NCI-H1436 (cell line): ENCODE results near the gene VCX.
"Not testable (repeated sequence)": the region's sequence is repeated elsewhere in the genome, so short reads cannot be mapped to it uniquely, and the experiment has no call there.

ENCODE experiments used
- DNase-seq: peaks from one replicate; lab custom pipeline; 2025; lab: John Stamatoyannopoulos, UW

VCX gene

DNA sequence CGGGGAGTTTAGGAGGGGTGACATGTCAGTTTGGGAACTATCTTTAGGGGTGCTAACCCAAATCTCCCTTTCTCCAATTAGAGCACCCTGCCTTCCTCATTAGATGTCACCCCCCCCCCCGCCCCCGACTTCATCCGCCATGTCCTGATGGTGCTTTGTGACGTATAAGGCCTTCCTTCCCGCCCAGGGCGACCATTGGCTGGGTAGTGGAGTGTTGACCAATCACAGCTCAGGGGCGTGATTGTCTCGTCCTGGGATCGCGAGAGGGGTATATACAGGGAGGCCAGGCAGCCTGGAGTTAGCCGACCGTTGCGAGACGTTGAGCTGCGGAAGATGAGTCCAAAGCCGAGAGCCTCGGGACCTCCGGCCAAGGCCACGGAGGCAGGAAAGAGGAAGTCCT lies at the start of gene VCX:
Gene VCX, plus strand, starts transcription at position 301 of the 400 bp plus-strand sequence. Its CDS starts 33 bp downstream, at position 334.
- not testable (repeated sequence) for DNase-seq

DNA sequence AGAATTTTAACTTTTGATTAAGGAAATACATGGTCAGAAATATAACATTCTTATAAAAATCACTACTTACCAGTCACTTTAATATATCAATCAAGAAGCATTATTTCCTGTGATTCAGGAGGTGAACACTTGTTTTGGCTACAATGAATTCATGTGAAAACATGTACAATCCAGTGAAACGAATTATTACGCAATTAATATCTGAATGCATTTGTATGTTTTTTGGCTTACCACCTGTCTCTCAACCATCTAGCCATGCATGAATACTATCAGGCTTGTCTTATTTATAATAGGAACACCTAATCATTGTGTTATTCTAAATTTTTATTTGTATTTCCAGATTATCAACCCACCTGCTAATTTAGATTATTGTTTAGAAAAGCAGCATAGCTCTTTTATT lies 44.6 kb upstream of the VCX start:
- DNase-seq = no peak

DNA sequence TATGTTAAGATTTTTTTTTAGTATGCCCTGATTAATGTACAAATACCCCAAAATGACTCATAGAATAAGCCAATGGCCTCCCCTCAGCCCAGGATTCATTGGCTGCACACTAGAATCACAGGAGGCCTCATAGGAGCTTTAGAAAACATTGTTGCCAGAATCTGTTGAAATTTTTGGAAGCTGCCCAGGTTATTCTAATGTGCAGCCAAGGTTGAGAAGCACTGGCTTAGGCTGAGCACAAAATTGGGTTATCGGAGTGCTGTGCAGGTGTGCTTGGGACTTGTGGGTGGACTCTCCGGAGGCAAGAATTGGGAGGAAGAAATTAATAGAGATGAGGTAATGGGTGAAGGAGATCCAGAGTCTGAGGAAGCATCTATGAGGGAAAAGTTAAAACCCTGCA lies 41.3 kb upstream of the VCX start:
- DNase-seq = no peak

DNA sequence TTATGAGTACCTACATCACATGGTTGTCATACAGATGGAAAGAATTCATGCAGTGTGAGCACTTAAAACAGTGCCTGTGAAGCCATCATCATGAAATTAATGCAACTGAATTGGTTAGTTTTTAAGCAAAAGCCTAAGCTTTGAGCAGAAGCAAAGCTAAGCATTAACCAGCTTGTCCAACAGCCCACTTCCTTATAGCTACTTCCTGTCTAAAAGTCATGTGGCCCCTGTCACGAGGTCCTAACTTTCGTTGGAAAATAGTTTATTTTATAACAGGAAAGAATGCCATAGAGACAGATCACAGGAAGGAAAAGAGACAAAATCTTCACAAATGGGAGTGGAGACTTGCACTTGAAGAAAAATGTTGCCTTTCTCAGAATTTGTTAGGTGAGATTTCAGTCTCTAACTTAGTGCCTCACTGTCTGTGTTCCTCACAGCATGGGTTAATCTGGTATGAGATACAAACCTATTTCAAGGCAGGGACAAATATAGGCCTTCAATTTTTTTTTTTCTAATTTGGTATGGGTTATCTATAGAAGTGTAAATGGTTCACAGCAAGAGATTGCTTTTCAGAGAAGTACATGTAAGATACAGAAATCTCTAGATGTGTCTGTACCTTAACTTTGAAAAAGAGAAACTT lies 27.7 kb upstream of the VCX start:
- no peak for DNase-seq

DNA sequence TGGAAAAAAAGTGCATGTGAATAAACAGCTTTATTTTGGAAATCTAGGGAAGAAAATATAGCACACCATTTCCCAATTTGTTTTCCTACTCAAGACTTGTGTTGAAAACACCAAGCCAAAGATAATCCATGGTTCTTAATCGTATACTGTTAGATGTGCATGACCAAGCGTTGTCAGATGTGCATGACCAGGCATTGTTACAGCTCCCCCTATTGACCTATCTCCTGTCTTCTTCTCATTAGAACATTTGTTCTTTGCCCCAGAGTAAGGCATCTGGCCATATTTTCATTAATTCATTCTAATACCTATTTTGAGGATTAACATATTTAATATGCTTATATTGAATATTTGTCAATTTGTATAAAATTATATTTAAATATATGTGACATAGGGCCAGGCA lies 14.4 kb upstream of the VCX start:
- no peak for DNase-seq

DNA sequence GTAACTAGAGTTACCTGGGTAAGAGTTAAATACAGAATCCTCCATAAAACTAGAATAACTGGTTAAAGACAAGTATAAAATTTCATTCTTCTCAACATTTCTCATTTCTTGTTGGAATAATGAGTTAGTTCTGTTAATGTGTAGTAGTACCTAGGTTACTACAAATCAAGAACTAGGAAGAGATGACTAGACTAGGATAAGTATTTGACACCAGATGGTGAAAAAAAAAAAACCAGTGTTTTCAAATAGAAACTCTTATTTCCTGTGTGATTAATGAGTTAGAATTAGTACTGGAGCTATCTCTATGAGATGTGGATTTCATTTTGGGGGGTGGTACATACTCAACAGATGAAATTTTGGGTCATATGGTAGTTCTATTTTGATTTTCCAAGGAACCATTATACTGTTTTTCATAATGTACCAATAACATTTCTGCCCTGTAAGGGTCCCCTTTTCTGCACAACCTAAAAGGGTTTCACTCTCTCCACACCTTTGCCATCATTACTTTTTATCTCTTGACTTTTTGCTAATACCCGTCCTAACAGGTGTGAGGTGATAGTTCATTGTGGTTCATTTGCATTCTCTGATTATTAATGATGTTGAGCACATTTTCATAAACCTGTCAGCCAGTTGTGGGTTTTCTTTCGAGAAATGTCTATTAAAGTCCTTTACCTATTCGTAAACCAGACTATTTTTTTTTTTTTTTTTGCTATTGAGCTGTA lies 1.7 kb upstream of the VCX start:
- DNase-seq = no peak

DNA sequence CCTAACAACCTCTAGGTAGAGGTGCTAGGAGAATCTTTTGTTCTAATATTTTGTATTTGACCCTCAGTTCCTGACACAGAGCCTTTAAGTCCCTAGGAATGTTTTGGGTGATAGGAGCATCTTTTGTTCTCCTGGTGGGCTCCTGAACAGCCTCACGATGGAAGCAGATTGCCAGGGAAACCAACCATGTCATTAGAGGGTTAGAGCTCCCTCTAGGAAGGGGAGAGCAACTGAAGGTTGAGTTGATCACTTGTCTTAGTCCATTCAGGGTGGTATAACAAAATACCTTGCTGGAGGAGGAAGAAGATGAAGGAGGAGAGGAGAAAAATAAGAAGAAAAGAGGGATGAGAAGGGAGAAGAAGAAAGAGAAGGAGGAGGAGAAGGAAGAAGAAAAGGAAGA lies 9.2 kb downstream of the VCX start:
- DNase-seq = no peak

DNA sequence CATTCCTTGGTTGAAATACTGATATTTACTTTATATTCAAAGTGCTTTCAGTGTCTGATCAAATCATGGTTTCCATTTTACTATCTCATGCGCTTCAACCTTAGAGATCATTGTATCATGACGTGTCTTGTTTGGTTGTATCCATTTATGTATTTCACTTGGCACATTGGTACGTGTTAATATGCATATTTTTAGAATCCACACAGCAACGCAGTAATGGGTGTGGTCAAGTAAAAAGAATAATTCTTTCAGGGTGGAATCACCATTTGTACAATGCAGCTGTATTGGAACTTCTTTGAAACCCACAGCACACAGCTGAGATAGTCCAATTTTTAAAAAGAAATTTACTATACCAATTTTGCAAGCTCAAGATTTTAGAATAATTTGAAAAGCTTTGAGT lies 29.1 kb downstream of the VCX start:
- DNase-seq = no peak

DNA sequence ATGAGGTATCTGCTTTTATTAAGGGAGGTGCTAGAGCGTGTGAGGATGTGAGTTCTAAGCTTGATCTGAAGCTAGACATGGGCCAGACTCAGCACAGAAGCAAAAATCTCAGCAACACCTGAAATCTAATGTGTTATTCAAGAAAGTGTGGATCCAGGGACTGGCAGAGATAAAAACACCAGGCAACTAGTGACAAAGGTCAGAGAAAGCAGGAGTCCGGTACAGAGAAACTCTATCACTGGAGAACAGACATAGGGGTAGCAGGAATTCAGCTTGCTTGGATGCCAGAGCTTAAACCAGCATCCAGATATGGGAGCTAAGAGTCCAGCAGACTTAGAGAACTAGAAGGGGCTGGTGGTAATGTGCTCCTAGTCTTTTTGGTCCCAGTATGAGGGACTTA lies 34.0 kb downstream of the VCX start:
- no peak for DNase-seq

DNA sequence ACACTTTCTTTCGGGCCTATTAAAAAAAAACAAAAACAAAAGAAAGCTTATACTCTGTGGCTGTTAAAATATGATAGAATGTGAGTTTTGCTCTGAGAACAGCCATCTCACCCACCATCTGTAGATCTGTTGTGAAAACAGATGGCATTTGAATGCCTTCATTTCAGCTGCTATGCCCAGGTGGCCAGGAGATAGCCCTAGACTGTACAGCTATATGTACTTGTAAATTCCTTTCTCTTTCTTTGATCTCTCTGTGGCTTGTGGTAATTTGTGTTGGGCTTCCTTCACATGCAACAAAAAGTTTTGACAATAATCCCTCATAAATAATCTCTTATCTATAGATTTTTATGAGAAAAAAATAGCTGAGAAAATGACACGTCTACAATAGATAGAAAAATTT lies 46.2 kb downstream of the VCX start:
- DNase-seq = no peak

DNA sequence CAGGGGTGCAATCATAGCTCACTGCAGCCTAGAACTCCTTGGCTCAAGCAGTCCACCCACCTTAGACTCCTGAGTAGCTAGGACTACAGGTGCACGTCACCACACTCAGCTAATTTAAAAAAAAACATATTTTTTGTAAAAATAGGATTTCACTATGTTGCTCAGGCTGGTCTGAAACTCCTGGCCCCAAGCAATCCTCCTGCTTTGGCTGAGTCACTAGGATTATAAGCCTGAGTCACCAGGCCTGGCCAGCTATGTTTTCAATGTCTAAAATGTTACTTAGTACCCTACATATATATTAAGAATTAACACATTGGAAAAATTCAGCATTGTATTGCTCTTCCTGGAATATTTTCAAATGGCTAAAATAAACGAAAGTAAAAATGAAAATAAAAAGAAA lies 46.7 kb downstream of the VCX start:
- no peak for DNase-seq

DNA sequence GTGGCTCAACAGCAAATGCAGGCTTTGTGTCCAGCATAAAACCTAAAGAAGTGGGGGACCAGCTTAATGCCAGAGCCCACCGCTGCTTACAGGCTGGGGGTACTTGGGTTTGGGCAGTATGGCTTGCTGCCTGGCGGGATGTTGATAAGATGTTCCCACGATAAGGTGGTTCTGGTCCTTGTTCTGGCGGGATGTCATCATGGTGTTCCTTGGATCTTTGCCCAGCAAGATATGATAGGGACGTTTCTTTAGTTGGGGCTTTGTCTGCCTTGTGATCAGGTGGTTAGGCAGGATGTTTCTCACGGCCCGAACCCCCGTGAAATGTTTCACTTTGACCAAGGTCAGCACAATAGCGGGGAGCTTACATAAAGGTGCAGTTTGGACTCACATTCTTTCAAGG lies 49.0 kb downstream of the VCX start:
- DNase-seq = no peak
